K562 (cell line): ENCODE data around the gene TP63. TPM values are rescaled to one million over a fixed set of nuclear protein-coding genes. Genes with fewer than 3 reads are reported as not detected.

Experiments used
- ATAC-seq: fragments of 200-7000 bp; cut with Tn5 transposase; 3 replicates; pipeline ENCODE4 v1.9.1; 2020; ENCODE audit warnings: moderate library complexity
- BruUV-seq: library from RNA; stranded (reverse); fragments of 400-500 nt; replicated peaks from 2 replicates; lab custom pipeline; 2021; lab: Mats Ljungman, UMichigan
- CTCF ChIA-PET: fragments of 300-600 bp; formaldehyde crosslinking; extraction: SDS; loops from one replicate; lab custom pipeline; 2021; ENCODE audit warnings: low intra/inter-chr PET ratio; lab: Yijun Ruan, JAX
- POLR2A ChIA-PET: fragments of 300-600, 350-650 bp; sonication (Branson Sonifier 250); formaldehyde crosslinking; extraction: SDS; loops from one replicate; lab custom pipeline; 2021; ENCODE audit warnings: antibody characterized with exemption, inconsistent platforms; lab: Yijun Ruan, JAX
- DNase-seq, 4 experiments: peaks; one replicate each; pipeline versions ENCODE4 v3.0.0 to v3.0.0-alpha.2; 2011 to 2018; ENCODE audit warnings: low spot score in 3 of 4, mixed read lengths in 3 of 4; ENCODE audit errors: extremely low read depth in 1 of 4
- FAIRE-seq: peaks from 2 replicates; lab custom pipeline; 2011; peaks lifted over from hg19 to GRCh38; lab: Jason Lieb, UNC
- H2AFZ ChIP-seq: 2 replicates; pipeline ENCODE4 v1.6.0; 2011; ENCODE audit warnings: low read depth, low read length, control low read depth, inconsistent platforms
- H3K27ac ChIP-seq: fragments of 200-600 bp; 3 replicates; pipeline ENCODE4 v1.8.0; 2011; ENCODE audit warnings: low read depth, mild to moderate bottlenecking, control low read depth, inconsistent platforms, low read length, moderate library complexity, mixed read lengths; ENCODE audit errors: extremely low read depth
- H3K27me3 ChIP-seq, 2 experiments: fragments of 300-600 bp in 1 of 2; 2 replicates in 1 of 2; 3 replicates in 1 of 2; pipeline versions ENCODE4 v1.6.0 to v1.8.0; 2011; ENCODE audit warnings: inconsistent platforms in 2 of 2, low read length in 2 of 2, mild to moderate bottlenecking in 1 of 2, mixed read lengths in 1 of 2, moderate library complexity in 1 of 2; ENCODE audit not compliant: control insufficient read depth in 2 of 2, insufficient read depth in 2 of 2
- H3K36me3 ChIP-seq: fragments of 300-600 bp; 3 replicates; pipeline ENCODE4 v1.8.0; 2011; ENCODE audit warnings: mild to moderate bottlenecking, low read length, inconsistent platforms; ENCODE audit not compliant: control insufficient read depth, insufficient read depth
- H3K4me1 ChIP-seq, 2 experiments: fragments of 200-600 bp in 1 of 2; replicated peaks in 1 of 2; 2 replicates in 1 of 2; 3 replicates in 1 of 2; pipeline versions ENCODE4 v1.5.1 to v1.8.0; 2011; ENCODE audit warnings: inconsistent platforms in 2 of 2, low read length in 2 of 2, mild to moderate bottlenecking in 1 of 2, mixed read lengths in 1 of 2, moderate library complexity in 1 of 2; ENCODE audit not compliant: control insufficient read depth in 2 of 2, insufficient read depth in 2 of 2
- H3K4me2 ChIP-seq: 2 replicates; pipeline ENCODE4 v1.6.1; 2011; ENCODE audit warnings: low read length, control low read depth, inconsistent platforms, mixed read lengths; ENCODE audit not compliant: insufficient read depth
- H3K4me3 ChIP-seq: fragments of 200-600 bp; sonication (generic), shearing (Covaris generic); 2 replicates; pipeline ENCODE4 v1.5.1; 2016; ENCODE audit warnings: control low read depth, inconsistent platforms
- H3K79me2 ChIP-seq: fragments of 200-600 bp; 3 replicates; pipeline ENCODE4 v1.8.0; 2011; ENCODE audit warnings: low read length, inconsistent platforms; ENCODE audit not compliant: control insufficient read depth, insufficient read depth
- H3K9ac ChIP-seq, 2 experiments: 2 replicates each; pipeline versions ENCODE4 v1.6.0 to v1.6.1; 2011; ENCODE audit warnings: low read depth in 2 of 2, low read length in 2 of 2, control low read depth in 1 of 2, inconsistent platforms in 1 of 2, mild to moderate bottlenecking in 1 of 2, mixed read lengths in 1 of 2; ENCODE audit not compliant: insufficient read depth in 1 of 2
- H3K9me1 ChIP-seq: one replicate; pipeline ENCODE4 v1.6.0; 2011; ENCODE audit warnings: inconsistent platforms, mild to moderate bottlenecking, low read length, moderate library complexity; ENCODE audit not compliant: control insufficient read depth, insufficient read depth
- H3K9me3 ChIP-seq: replicated peaks from 2 replicates; pipeline ENCODE4 v1.5.1; 2011; ENCODE audit warnings: low read depth, low read length, inconsistent platforms; ENCODE audit not compliant: control insufficient read depth, insufficient read depth
- H4K20me1 ChIP-seq: replicated peaks from 2 replicates; pipeline ENCODE4 v1.6.1; 2011; ENCODE audit warnings: low read length, inconsistent platforms, mixed read lengths; ENCODE audit not compliant: control insufficient read depth, insufficient read depth
- ATF1 ChIP-seq, 2 experiments: fragments of 450-650 bp in 1 of 2; IDR thresholded peaks; 2 replicates each; pipeline ENCODE4 v1.6.1; 2016; ENCODE audit warnings: missing compliant biosample characterization in 1 of 2, missing genetic modification characterization in 1 of 2
- CBX5 ChIP-seq: IDR thresholded peaks from 2 replicates; pipeline ENCODE4 v1.6.1; 2014; ENCODE audit warnings: low read depth, borderline replicate concordance
- MTF1 ChIP-seq: fragments of 250-450 bp; sonication (Bioruptor Pico); IDR thresholded peaks from 2 replicates; pipeline ENCODE4 v1.9.0; 2021; ENCODE audit warnings: moderate library complexity, mild to moderate bottlenecking, inconsistent platforms, borderline replicate concordance
- NCOA1 ChIP-seq: fragments of 450-650 bp; IDR thresholded peaks from 2 replicates; pipeline ENCODE4 v1.6.1; 2016; ENCODE audit warnings: low read depth
- PTRF ChIP-seq: fragments of 450-650 bp; IDR thresholded peaks from 2 replicates; pipeline ENCODE4 v1.6.1; 2016; ENCODE audit warnings: mild to moderate bottlenecking, missing genetic modification characterization, missing compliant biosample characterization
- RERE ChIP-seq: sonication (generic); formaldehyde crosslinking; IDR thresholded peaks from 2 replicates; pipeline ENCODE4 v1.8.0; 2023; ENCODE audit warnings: missing genetic modification reagents, mild to moderate bottlenecking, borderline replicate concordance
- SIN3B ChIP-seq: fragments of 450-650 bp; IDR thresholded peaks from 2 replicates; pipeline ENCODE4 v1.6.1; 2017; ENCODE audit warnings: low read depth, mild to moderate bottlenecking, moderate library complexity
- WGBS: fragments of 100-300 bp; shearing (Covaris generic); methylation state at CpG from one replicate; pipeline ENCODE4 v1.1.6; 2016; ENCODE audit warnings: low coverage, mixed read lengths; ENCODE audit not compliant: insufficient coverage; ENCODE audit errors: missing lambda C conversion rate; 5-methylcytosine and 5-hydroxymethylcytosine counted together
- in situ Hi-C: fragments of 300-500 bp; cut with MboI; formaldehyde crosslinking; loops from 4 replicates; pipeline ENCODE4 v1.15.0; 2018; ENCODE audit warnings: inconsistent platforms, mixed read lengths
- intact Hi-C: fragments of 100-400 bp; cut with micrococcal nuclease; formaldehyde crosslinking; loops from 2 replicates; pipeline ENCODE4 v1.14.2; 2022
- polyA plus RNA-seq, 8 experiments: library from polyadenylated mRNA; depleted of rRNA in 4 of 8; stranded (reverse) in 5 of 8; unstranded in 3 of 8; fragments of >200 nt; fragmentation: Nextera tagmentation in 2 of 8; fragmentation: Illumina TruSeq in 1 of 8; extraction: Ambion mirVana in 2 of 8; extraction: Trizol in 1 of 8; gene quantifications; 2 replicates each; pipeline versions ENCODE4 v1.2.1 to v1.2.3, GENCODE V29; 2011 to 2014; ENCODE audit warnings: inconsistent platforms in 1 of 8, missing spikeins in 1 of 8
- total RNA-seq, 7 experiments: library from RNA; depleted of rRNA in 6 of 7; stranded (reverse); fragments of >200 nt in 6 of 7; fragmentation: Illumina TruSeq in 2 of 7; extraction: Trizol in 2 of 7; gene quantifications; 2 replicates each; pipeline versions ENCODE4 v1.2.1 to v1.2.3, GENCODE V29; 2011 to 2021; ENCODE audit warnings: low replicate concordance in 1 of 7

TP63 gene
- total and polyA plus RNA-seq, 9 of the 15 experiments (the other 6 are each of a cell fraction or from before 2014, with no cell fraction given), result 0.32 to 1.4 (median 0.50) TPM

GRCh38 chr3:189659571-189659970 lies 28.4 kb downstream of the TP63 start:
- Histone ChIP-seq H3K36me3 (no peaks in the 10 kb centered on the region), H3K9ac (no peak overlapping the region), H3K27ac (no peak overlapping the region), H3K27me3 (no peaks in the 10 kb centered on the region), H3K4me1 (no peaks in the 10 kb centered on the region), H3K4me3 (no peak overlapping the region), H3K9me3 (no peaks in the 10 kb centered on the region), H2AFZ (no peak overlapping the region), H3K4me2 (no peak overlapping the region), H3K79me2 (no peaks in the 10 kb centered on the region), H3K9me1 (no peaks in the 10 kb centered on the region), H4K20me1 (no peaks in the 10 kb centered on the region)
- ChIA-PET POLR2A (no interaction called here), CTCF (no interaction called here)
- intact Hi-C loops (no loop called here), in situ Hi-C loops (no loop called here)
- DNase-seq (no peak), ATAC-seq (no peak), FAIRE-seq (no peak)
- TF ChIP-seq NCOA1 (no peak), ATF1 (CRISPR knock-in tag; IDR thresholded peaks at IDR 0.05) (no peak), ATF1 (tag; IDR thresholded peaks at IDR 0.05) (no peak), MTF1 (no peak)
- 0% methylated on average over 1 of the region's 1 CpG for WGBS
- BruUV-seq, result no TSS peak

- no peak for DNase-seq
- POLR2A ChIA-PET, result interaction anchor here (0.6 kb wide), 1 partner anchor 1844 kb away, joined by 3 read pairs; no protein-coding TSS in a partner anchor
- Histone ChIP-seq H3K27me3 (no peaks in the 10 kb centered on the region), H3K9me1 (no peaks in the 10 kb centered on the region), H3K36me3 (no peaks in the 10 kb centered on the region), H3K9ac (no peak overlapping the region), H3K9me3 (no peaks in the 10 kb centered on the region), H3K4me3 (no peak overlapping the region), H3K4me2 (no peak overlapping the region), H3K27ac (no peak overlapping the region), H2AFZ (no peak overlapping the region), H3K4me1 (no peaks in the 10 kb centered on the region), H3K79me2 (no peaks in the 10 kb centered on the region), H4K20me1 (no peaks in the 10 kb centered on the region)
- BruUV-seq, result no TSS peak
- FAIRE-seq, result no peak
- TF ChIP-seq SIN3B, result no peak
- no peak for TF ChIP-seq PTRF (tag)
- no peak for TF ChIP-seq RERE (CRISPR knock-in tag)
- no peak for TF ChIP-seq CBX5
- CTCF ChIA-PET, result no interaction called here
- in situ Hi-C loops (no loop called here), intact Hi-C loops (no loop called here)
- no peak for ATAC-seq
- WGBS, result 0% methylated on average over 1 of the region's 1 CpG
Observed at GRCh38 chr3:189664311-189664710, 33.1 kb downstream of the TP63 start.
